ENCODE measurements around the gene KDM2A.

The KDM2A gene

DNA sequence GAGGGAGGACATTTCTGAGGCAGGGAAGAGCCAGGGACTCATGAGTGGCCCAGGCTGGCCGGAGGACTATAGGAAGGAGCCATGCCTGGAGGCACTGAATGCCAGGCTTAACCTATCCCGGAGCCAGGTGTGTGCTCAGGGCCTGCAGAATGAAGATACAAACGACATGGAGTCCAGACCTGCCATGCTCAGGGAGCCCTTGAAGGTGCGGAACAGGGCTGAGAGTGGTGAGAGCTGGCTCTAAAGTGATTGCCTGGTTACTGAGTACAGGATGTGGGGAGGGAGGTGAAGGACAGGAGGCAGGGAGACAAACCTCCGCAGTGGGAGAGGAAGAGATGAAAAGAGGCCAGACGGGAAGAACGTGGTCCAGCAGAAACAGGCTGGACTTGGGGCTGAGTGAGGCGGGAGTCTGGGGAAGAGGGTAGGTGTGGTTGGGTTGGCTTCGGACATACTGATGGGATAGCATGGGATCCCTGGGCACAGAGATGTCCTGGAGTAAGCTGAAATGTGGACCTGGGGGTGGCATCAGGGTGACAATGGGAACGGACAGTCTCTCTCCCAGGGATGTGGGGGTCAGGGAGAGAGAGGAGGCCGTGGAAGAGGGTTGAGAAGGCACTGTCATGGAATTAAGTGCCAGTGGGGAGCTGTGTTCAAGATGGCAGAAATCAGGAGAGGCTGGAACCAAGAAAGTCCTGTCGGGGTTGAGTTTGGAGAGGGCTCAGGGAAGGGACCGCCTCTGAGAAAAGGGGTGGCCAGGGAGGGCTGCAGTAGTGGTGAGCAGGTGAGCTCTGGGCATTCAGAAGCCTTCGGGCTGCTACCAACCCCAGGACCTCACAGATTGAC is 168.5 kb downstream of the KDM2A start:
- no peak for FAIRE-seq

DNA sequence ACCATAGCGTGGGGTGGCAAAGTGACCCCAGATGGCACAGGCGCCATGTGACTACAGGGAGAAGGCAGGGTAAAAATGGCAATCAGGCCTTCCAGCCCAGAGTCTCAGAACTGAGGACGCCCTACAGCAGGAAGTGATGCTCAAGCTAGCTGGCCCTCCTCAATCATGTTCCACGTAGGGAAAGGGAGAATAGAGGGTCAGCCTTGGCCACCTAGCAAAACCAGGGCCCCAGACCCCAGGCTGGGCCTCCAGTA is 169.1 kb downstream of the KDM2A start:
- no peak for FAIRE-seq

DNA sequence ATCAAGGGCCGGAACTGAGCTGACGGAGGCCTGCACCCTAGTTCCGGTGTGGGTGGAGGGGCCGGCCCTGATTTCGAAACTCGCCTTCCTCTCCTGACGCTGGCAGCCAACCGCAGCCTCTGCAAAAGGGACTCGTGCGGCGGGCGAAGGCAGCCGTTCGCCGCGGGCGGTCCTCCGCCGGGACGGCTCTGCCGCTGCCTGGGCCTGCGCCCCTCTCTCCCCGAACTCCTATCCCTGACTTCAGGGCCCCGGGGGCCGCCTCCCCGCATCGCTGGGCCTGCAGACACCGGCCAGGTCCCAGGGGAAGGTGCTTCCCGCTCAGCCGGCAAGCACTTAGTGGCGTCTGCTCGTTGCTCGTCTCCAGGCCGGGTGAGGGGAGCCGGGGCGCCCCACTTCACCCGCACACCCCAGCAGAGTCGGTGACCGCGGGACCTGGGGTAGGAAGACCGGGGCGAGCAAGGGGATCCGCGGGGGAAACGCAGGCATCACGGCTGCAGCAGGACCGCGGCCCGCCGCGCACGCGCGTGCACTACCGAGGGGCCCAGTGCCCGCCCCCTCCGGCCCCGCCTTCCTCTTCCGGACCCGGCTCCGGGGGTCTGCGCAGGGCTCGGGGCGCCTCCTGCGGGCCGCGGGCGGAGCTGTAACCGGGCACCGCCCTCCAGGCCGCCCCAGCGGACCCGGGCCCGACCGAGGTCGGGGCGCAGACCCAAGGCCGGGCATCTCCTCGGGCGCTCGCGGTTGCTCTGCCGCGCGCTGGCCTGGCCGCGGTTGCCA is 169.6 kb downstream of the KDM2A start:
- FAIRE-seq, result no peak

DNA sequence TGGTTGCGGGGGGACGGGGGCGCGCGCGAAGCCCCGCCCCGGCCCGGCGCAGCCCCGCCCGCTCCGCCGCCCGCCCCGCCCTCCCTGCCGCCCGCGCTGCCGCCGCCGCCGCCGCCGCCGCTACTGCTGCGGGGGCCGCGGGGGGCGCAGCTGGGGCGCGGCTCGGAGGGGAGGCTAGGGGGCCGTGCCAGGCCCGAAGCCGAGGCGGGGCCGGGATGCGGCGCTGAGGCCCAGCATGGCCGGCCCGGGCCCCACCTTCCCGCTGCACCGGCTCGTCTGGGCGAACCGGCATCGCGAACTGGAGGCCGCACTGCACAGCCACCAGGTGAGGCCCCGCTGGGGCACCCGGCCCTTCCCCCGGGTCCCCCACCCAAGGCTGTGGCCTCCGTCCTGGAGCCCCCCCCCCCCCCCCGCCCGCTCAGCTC is 170.2 kb downstream of the KDM2A start, which contains the start of gene ANKRD13D:
Gene ANKRD13D (plus strand): TSS at position 78 of the 425 bp plus-strand sequence. CDS start 158 bp downstream, at position 236.
- FAIRE-seq, result no peak

DNA sequence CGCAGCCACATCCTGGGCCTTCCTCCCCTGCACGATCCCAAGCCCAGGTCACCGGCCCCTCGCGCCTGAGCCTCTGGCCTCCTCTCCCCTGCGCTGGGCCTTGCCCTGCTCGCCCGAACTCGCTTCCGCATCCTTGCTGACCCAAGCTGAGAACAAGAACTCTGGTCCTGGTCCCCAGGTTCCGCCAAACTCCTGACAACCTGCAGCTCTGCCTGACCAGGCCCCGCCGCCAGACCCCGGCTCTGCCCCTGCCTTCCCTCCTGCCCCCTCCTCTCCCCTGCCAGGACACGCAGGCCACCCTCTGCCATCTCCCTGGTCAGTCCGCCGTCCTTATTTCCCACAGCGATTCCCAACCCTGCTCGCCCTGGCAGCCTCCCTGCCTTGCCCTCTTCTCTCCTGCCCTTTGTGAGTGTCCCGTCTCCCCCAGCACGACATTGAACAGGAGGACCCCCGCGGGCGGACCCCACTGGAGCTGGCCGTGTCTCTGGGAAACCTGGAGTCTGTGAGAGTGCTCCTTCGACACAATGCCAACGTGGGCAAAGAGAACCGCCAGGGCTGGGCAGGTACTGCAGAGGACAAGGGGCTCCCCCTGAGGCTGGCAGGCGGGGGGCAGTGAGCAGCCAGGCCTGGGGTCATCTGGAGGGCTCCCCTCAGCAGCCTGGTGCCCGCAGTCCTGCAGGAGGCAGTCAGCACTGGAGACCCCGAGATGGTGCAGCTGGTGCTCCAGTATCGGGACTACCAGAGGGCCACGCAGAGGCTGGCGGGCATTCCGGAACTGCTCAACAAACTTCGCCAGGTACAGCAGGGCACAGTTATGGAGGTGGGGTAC is 170.8 kb downstream of the KDM2A start:
- no peak for FAIRE-seq

DNA sequence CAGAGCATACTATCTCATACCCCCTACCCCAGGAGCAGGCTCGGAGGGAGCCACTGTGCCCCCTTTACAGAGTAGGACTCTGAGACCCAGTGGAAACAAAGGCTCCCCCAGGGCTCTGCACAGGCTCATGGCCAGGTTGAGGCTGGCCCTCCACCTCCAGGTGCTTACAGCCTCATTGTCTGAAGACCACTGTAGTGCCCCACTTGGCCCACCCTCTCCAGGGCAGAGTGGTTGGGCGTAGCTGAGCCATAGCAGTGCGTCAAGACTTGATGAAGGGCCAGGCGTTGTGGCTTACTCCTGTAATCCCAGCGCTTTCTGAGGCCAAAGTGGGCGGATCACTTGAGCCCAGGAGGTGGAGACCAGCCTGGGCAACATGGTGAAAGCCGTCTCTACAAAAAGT is 171.7 kb downstream of the KDM2A start:
- no peak for FAIRE-seq

DNA sequence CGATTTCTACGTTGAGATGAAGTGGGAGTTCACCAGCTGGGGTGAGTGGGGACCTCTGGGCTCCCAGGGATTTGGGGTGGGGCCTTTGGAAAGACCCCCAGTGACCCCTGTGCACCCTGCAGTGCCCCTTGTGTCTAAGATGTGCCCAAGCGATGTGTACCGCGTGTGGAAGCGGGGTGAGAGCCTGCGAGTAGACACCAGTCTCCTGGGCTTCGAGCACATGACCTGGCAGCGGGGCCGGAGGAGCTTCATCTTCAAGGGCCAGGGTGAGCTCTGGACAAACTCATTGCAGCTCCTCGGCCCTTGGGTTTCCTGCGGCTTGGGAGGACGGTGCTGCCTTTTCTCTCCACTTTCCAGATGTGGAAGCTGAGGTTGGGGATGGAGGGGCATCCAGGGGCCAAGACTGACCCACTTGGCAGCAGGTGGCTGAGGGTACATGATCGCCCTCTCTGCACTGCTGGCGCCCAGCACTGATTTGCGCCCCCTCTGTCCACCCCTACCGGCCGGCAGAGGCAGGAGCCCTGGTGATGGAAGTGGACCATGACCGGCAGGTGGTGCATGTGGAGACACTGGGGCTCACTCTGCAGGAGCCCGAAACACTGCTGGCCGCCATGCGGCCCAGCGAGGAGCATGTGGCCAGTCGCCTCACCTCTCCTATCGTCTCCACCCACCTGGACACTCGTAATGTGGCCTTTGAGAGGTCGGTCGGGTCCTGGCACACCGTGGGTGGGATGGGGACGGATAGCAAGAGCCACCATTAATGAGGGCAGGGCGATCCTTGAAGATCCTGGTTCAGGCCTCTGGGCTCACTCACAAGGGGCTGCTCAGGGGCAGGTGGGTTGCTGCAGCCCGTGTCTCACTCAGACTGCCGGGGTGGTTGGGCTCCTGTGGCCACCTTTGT is 172.7 kb downstream of the KDM2A start:
- FAIRE-seq, result no peak

DNA sequence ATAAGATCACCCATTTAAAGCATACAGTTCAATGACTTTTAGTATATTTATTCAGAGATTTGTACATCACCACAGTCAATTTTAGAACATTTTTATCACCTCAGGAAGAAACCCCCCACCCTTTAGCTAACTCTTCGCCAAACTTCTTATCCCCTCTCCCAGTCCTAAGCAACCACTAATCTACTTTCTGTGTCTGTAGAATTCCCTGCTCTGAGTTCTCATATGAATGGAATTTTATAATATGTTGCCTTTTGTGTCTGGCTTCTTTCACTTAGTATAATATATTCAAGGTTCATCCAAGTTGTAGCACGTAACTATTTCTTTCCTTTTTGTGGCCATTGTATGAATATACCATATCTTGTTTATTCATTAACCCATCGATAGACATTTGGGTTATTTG is 173.6 kb downstream of the KDM2A start:
- no peak for FAIRE-seq

DNA sequence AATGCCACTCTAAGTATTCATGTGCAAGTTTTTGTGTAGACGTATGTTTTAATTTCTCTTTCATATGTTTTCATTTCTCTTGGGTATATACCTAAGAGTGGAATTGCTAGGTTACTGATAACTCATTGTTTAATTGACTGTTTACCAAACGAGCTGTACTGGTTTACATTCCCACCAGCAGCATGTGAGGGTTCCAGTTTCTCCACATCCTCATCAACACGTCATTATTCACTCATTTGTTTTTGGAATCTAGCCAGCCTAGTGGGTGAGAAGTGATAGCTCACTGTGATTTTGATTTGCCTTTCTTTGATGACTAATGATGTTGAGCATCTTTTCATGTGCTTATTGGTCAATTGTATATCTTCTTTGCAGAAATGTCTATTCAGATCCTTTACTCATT is 174.0 kb downstream of the KDM2A start:
- no peak for FAIRE-seq

DNA sequence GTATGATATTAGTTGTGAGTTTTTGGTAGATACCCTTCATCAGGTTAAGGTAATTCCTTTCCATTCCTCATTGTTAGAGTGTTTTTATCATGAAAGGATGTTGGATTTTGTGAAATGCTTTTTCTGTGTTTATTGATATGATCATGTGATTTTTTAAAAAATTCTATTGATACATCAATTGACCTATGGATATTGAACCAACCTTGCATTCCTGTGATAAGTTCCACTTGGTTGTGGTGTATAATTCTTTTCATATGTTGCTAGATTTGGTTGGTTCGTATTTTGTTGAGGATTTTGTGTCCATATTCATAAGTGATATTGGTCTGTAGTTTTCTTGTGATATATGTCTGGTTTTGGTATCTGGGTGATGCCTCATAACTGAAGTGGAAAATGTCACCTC is 176.8 kb downstream of the KDM2A start:
- FAIRE-seq, result no peak

DNA sequence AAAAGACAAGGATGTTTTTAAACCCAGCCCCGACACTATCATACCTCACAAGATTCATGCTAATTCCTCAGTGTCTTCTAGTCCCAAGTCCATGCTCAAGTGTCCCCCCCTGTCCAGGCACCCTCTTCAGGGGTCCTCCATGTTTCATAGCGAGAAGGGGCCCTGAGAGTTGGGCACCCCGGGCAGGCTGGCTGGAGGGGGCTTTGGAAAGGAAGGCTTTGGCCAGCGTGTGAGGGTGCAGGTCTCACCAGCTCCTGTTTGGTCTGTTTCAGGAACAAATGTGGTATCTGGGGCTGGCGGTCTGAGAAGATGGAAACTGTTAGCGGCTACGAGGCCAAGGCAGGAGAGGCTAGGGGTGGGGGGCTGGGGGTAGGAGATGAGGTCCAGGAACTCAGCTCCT is 179.7 kb downstream of the KDM2A start:
- FAIRE-seq, result no peak

DNA sequence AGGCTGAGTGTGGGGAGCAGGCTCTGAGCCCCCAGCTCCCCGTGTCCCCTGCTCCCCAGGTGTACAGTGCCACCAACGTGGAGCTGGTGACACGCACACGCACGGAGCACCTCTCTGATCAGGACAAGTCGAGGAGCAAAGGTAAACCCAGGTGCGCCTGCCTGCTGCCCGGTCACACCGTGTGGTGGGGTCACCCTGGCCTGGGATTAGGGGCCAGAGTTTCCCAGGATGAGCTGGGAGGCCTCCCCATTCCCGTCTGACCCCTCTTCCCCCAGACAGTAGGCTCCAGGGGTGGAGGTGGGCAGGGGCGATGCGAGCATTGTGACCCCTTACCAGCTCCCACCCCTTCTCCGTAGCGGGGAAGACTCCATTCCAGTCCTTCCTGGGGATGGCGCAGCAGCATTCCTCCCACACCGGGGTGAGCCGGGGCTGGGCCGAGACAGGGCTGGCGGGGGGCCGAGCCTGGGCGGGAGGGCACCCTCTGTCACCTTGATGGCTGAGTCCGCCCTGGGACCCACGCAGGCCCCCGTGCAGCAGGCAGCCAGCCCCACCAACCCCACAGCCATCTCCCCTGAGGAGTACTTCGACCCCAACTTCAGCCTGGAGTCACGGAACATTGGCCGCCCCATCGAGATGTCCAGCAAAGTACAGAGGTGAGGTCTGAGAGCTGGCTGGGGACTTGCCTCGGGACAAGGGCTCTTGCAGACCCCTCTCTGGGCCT is 180.6 kb downstream of the KDM2A start:
- no peak for FAIRE-seq

DNA sequence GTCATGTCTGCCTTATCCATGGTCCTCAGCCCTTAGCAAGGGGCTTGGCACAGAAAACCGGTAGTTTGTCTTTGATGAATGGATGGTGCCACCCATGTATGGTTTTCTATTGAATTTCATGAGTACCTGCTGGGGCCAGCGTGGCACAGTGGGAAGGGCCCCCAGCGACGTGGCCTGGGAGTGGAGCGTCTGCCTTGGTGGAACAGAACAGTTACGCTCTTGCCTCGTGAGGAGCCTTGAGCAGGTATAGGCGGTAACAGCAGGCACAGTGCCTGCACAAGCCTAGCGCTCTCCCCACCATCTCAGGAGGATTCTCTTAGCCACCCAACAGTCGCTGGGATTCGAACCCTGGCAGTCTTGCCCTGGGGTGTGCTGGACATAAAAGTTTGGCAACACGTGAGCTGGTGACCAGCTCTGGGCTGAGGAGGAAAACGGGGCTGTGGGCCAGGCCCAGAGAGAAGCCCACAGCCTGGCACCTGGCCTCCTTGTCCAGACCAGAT is 181.2 kb downstream of the KDM2A start:
- FAIRE-seq, result no peak

DNA sequence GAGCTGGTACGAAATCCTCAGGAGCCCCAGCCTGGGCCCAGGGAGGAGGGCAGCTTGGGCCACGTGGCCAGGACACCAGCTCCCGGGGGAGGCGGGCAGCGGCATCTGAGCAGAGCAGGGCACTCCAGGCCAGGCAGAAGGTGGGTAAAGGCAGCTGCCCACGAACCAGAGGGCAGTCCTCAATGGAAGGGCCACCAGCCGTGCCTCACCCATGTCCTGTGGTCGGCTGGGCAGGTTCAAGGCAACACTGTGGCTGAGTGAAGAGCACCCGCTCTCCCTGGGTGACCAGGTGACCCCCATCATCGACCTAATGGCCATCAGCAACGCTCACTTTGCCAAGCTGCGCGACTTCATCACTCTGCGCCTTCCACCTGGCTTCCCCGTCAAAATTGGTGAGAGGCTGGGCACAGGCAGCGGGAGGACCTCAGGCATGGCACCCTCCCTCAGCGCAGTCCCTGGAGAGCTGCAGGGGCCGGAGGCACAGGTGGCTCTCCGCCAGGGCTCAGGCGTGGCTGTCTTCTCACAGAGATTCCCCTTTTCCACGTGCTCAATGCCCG is 181.8 kb downstream of the KDM2A start:
- FAIRE-seq, result no peak

DNA sequence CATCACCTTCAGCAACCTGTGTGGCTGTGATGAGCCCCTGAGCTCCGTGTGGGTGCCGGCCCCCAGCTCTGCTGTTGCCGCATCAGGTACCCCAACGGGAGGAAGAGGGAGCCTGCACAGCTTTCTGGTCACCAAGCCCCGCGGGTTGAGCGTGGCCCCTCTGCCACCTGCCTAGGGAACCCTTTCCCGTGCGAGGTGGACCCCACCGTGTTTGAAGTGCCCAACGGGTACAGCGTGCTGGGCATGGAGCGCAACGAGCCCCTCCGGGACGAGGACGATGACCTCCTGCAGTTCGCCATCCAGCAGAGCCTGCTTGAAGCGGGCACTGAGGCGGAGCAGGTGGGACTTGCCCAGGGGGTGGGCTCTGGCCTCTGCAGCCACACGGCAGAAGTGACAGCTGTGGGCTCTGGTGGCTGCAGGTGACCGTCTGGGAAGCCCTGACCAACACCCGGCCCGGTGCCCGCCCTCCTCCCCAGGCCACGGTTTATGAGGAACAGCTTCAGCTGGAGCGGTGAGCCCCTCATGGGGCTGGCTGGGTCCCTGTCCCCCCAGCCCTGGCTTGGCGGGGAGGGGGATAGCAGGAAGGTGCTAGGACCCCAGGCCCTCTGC is 182.4 kb downstream of the KDM2A start:
- FAIRE-seq, result no peak

DNA sequence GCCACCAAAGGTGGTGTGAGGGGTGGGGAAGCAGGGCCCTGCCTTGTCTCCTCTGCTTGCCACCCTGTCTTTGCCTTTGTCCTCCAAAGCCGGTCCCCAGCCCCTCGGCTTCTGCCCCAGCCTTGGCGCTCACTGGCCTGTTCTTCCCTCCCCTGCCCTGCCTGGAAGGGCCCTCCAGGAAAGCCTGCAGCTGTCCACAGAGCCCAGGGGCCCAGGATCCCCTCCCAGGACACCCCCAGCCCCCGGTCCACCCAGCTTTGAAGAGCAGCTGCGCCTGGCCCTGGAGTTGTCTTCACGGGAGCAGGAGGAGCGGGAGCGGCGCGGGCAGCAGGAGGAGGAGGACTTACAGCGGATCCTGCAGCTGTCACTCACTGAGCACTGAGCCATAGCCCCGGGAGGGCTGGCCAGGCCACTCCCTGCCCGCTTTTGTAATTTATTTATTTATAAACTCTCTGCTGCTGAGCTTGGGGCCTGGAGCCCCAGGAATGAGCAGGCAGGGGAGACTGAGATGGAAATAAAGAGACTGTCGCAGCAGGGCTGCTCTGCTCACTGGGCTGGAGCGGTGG is 183.0 kb downstream of the KDM2A start:
- no peak for FAIRE-seq

DNA sequence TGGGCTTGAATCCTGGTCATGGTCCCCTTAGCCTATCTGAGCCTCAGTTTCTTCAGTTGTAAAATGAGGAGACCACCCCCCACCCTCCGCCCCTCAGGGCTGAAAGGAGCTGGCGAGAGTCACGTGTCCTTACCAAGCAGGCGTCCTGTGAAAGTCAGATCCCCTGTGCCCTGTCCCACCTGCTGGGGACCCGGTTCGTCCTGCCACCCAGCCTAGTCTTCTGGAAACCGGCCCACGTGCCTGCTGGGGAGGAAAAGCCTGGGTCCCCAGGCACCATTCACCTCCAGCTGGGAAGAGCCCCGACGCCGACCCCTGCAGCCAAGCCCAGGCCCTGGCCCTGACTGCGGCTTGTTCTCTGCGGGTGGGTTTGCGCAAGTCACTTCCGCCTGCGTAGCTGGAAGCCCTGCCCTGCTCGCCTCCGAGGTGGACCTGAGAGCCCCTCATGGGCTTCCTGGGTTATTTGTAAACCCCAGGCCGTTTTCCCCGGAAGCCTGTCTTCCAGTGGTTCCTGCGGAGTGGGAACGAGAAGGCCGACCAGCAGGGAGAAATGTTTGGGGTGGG is 183.6 kb downstream of the KDM2A start:
- no peak for FAIRE-seq

DNA sequence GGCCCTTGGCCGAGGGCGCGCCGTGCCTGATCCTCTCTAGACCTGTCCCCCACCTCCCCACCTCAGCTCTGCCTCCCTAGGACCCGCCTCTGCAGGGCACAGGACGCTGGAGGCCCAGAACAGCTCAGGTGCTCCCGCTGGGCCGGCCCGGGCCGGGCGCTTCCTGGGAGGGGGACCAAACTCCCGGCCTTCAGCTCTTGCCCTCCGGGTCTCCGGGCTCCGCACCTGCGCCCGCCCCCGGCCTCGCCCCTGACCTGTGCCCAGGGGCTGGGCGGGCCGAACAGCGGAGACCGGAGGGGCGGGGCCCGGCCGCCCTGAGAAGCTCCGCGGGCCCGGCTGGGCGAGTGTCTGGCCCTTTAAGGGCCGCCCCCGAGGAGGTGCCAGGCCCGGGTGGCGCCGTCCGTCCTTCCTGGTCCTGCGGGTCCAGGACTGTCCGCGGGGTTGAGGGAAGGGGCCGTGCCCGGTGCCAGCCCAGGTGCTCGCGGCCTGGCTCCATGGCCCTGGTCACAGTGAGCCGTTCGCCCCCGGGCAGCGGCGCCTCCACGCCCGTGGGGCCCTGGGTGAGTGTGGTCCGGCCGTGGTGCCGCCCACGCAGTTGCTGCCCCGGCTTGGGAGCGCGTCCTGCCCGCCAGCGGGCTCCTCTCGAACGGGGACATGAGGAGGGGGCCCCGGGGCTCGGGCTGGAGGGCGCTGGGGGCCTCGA is 184.2 kb downstream of the KDM2A start, which contains the start of gene SSH3:
Gene SSH3 (plus strand): TSS at position 399 of the 703 bp plus-strand sequence. CDS start 96 bp downstream, at position 495.
- FAIRE-seq, result no peak

DNA sequence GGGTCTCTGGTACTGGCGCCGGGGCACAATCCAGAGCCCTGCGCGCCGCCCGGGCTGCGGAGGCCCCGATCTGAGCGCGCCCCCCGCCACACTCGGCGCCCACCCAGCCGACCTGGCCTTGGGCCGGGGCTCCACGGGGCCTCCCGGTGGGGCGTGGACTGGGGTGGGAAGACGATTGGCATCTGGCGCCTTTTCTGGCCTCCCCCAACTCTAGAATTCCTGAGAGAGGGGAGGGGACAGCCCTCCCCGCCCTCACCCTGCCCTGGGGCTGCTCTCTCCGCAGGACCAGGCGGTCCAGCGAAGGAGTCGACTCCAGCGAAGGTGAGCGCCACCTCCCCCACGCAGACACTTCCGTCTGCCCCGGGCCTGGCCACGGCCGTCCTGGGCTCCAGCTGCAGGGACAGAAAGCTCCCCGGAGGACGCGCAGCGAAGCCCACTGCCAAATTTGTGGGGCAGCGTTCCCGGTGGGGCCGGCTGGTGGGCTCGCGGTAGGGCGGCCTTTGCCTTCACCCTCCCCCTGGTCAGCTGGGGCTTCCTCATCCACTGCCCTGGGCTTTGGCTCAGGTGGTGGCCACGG is 184.9 kb downstream of the KDM2A start:
- no peak for FAIRE-seq

Data from colon (tissue), 2 donors.